H9 (cell line): ENCODE results near the gene HMGB1. TPM values are rescaled to one million over a fixed set of nuclear protein-coding genes. Genes with fewer than 3 reads are reported as not detected.

Source experiments
- DNase-seq: peaks from one replicate; pipeline ENCODE4 v3.0.0-alpha.2; 2017
- H2AFZ ChIP-seq: one replicate; pipeline ENCODE4 v1.6.1; 2013; ENCODE audit warnings: mild to moderate bottlenecking, low read length, control low read depth, moderate library complexity
- H2AK5ac ChIP-seq: 2 replicates; pipeline ENCODE4 v1.6.1; 2013; ENCODE audit warnings: low read length, control low read depth, mixed read lengths; ENCODE audit not compliant: insufficient read length
- H2BK120ac ChIP-seq: one replicate; pipeline ENCODE4 v1.6.1; 2013; ENCODE audit warnings: low read depth, mild to moderate bottlenecking, low read length, control low read depth, inconsistent platforms; ENCODE audit not compliant: poor library complexity, severe bottlenecking
- H2BK12ac ChIP-seq: 2 replicates; pipeline ENCODE4 v1.6.1; 2013; ENCODE audit warnings: low read length, control low read depth, mixed read lengths, low read depth; ENCODE audit not compliant: insufficient read length
- H2BK15ac ChIP-seq: 2 replicates; pipeline ENCODE4 v1.6.1; 2013; ENCODE audit warnings: low read depth, low read length, control low read depth
- H2BK20ac ChIP-seq: one replicate; pipeline ENCODE4 v1.6.1; 2013; ENCODE audit warnings: low read depth, mild to moderate bottlenecking, low read length, control low read depth, inconsistent platforms; ENCODE audit not compliant: poor library complexity, severe bottlenecking
- H2BK5ac ChIP-seq: 2 replicates; pipeline ENCODE4 v1.6.1; 2013; ENCODE audit warnings: low read length, control low read depth, mixed read lengths; ENCODE audit not compliant: insufficient read length
- H3K14ac ChIP-seq: 2 replicates; pipeline ENCODE4 v1.6.1; 2013; ENCODE audit warnings: low read length, control low read depth; ENCODE audit not compliant: insufficient read depth
- H3K18ac ChIP-seq: 2 replicates; pipeline ENCODE4 v1.6.1; 2013; ENCODE audit warnings: low read depth, mild to moderate bottlenecking, mixed read lengths, low read length, control low read depth; ENCODE audit not compliant: insufficient read length
- H3K23ac ChIP-seq: 2 replicates; pipeline ENCODE4 v1.6.1; 2013; ENCODE audit warnings: low read length, control low read depth, mixed read lengths, low read depth; ENCODE audit not compliant: insufficient read length
- H3K23me2 ChIP-seq: 2 replicates; pipeline ENCODE4 v1.6.1; 2013; ENCODE audit warnings: low read depth, mild to moderate bottlenecking, mixed read lengths, low read length, control low read depth; ENCODE audit not compliant: insufficient read length, poor library complexity, severe bottlenecking
- H3K27ac ChIP-seq: 2 replicates; pipeline ENCODE4 v1.5.1; 2013; ENCODE audit warnings: low read length, control low read depth, mixed read lengths, low read depth; ENCODE audit not compliant: insufficient read length
- H3K27me3 ChIP-seq: 2 replicates; pipeline ENCODE4 v1.6.1; 2013; ENCODE audit warnings: low read length, control low read depth, inconsistent platforms; ENCODE audit not compliant: insufficient read depth
- H3K4ac ChIP-seq: 2 replicates; pipeline ENCODE4 v1.6.1; 2013; ENCODE audit warnings: low read depth, mild to moderate bottlenecking, control low read depth, inconsistent platforms, low read length, moderate library complexity
- H3K4me1 ChIP-seq: 2 replicates; pipeline ENCODE4 v1.6.1; 2013; ENCODE audit warnings: low read length, control low read depth, inconsistent platforms; ENCODE audit not compliant: insufficient read depth
- H3K4me2 ChIP-seq: 2 replicates; pipeline ENCODE4 v1.6.1; 2013; ENCODE audit warnings: low read length, control low read depth, mixed read lengths; ENCODE audit not compliant: insufficient read length, insufficient read depth
- H3K56ac ChIP-seq: 2 replicates; pipeline ENCODE4 v1.6.1; 2013; ENCODE audit warnings: low read depth, mild to moderate bottlenecking, mixed read lengths, low read length, control low read depth; ENCODE audit not compliant: insufficient read length
- H3K79me1 ChIP-seq: 2 replicates; pipeline ENCODE4 v1.6.1; 2013; ENCODE audit warnings: low read depth, mild to moderate bottlenecking, moderate library complexity, low read length, control low read depth, inconsistent platforms; ENCODE audit not compliant: insufficient read depth, poor library complexity, severe bottlenecking
- H3K79me2 ChIP-seq: 2 replicates; pipeline ENCODE4 v1.6.1; 2013; ENCODE audit warnings: low read length, control low read depth, inconsistent platforms; ENCODE audit not compliant: insufficient read depth
- H3K9ac ChIP-seq: 2 replicates; pipeline ENCODE4 v1.6.1; 2013; ENCODE audit warnings: low read length, control low read depth, mixed read lengths; ENCODE audit not compliant: insufficient read length; ENCODE audit errors: extremely low read depth
- H3K9me3 ChIP-seq: one replicate; pipeline ENCODE4 v1.6.1; 2013; ENCODE audit warnings: low read depth, low read length, inconsistent platforms; ENCODE audit not compliant: control insufficient read depth
- H3T11ph ChIP-seq: one replicate; pipeline ENCODE4 v1.6.1; 2013; ENCODE audit warnings: mild to moderate bottlenecking, low read length, control low read depth, inconsistent platforms
- H4K20me1 ChIP-seq: one replicate; pipeline ENCODE4 v1.6.1; 2013; ENCODE audit not compliant: control insufficient read depth, insufficient read length, insufficient read depth
- H4K5ac ChIP-seq: 2 replicates; pipeline ENCODE4 v1.6.1; 2013; ENCODE audit warnings: low read depth, mild to moderate bottlenecking, mixed read lengths, low read length, control low read depth; ENCODE audit not compliant: insufficient read length
- H4K8ac ChIP-seq: replicated peaks from 2 replicates; pipeline ENCODE4 v1.6.1; 2013; ENCODE audit warnings: low read length, control low read depth, mixed read lengths, low read depth; ENCODE audit not compliant: insufficient read length
- H4K91ac ChIP-seq: 2 replicates; pipeline ENCODE4 v1.6.1; 2013; ENCODE audit warnings: low read depth, mild to moderate bottlenecking, moderate library complexity, mixed read lengths, low read length, control low read depth; ENCODE audit not compliant: insufficient read length
- H3K27ac Mint-ChIP-seq, 3 experiments: 2 replicates in 2 of 3; 3 replicates in 1 of 3; pipeline ENCODE4 v1.8.0; 2020 to 2021; ENCODE audit warnings: mixed read lengths in 3 of 3, mild to moderate bottlenecking in 1 of 3, moderate library complexity in 1 of 3
- H3K27me3 Mint-ChIP-seq: 2 replicates; pipeline ENCODE4 v1.8.0; 2021; ENCODE audit warnings: low read depth, mild to moderate bottlenecking, moderate library complexity, mixed read lengths
- H3K36me3 Mint-ChIP-seq, 3 experiments: 2 replicates in 2 of 3; 3 replicates in 1 of 3; pipeline ENCODE4 v1.8.0; 2020 to 2021; ENCODE audit warnings: low read depth in 3 of 3, mixed read lengths in 3 of 3; ENCODE audit not compliant: insufficient read depth in 1 of 3
- H3K4me1 Mint-ChIP-seq, 2 experiments: 2 replicates each; pipeline ENCODE4 v1.8.0; 2020; ENCODE audit warnings: mixed read lengths in 2 of 2
- H3K4me3 Mint-ChIP-seq, 2 experiments: 2 replicates in 1 of 2; 3 replicates in 1 of 2; pipeline ENCODE4 v1.8.0; 2020 to 2021; ENCODE audit warnings: mild to moderate bottlenecking in 2 of 2, mixed read lengths in 2 of 2, moderate library complexity in 1 of 2
- H3K9me3 Mint-ChIP-seq, 2 experiments: 2 replicates in 1 of 2; 3 replicates in 1 of 2; pipeline ENCODE4 v1.8.0; 2020; ENCODE audit warnings: mild to moderate bottlenecking in 2 of 2, mixed read lengths in 2 of 2, moderate library complexity in 1 of 2
- CTCF ChIP-seq: fragments of 200-600 bp; sonication (generic); conservative IDR thresholded peaks from 3 replicates; pipeline ENCODE4 v1.8.0; 2021; ENCODE audit warnings: antibody characterized with exemption, mild to moderate bottlenecking
- WGBS: extraction: QIAGEN DNeasy Blood & Tissue Kit; methylation state at CpG from one replicate; pipeline ENCODE4 v1.1.7; 2013; ENCODE audit warnings: missing lambda C conversion rate, low lambda C conversion rate, mixed read lengths; ENCODE audit not compliant: insufficient read length; ENCODE audit errors: extremely low coverage; 5-methylcytosine and 5-hydroxymethylcytosine counted together
- total RNA-seq: library from RNA; stranded (reverse); gene quantifications from 2 replicates; pipeline ENCODE4 v1.2.1, GENCODE V29; 2021

Gene HMGB1
- total RNA-seq, 1 experiment from 2014 or later, result 688 TPM

DNA sequence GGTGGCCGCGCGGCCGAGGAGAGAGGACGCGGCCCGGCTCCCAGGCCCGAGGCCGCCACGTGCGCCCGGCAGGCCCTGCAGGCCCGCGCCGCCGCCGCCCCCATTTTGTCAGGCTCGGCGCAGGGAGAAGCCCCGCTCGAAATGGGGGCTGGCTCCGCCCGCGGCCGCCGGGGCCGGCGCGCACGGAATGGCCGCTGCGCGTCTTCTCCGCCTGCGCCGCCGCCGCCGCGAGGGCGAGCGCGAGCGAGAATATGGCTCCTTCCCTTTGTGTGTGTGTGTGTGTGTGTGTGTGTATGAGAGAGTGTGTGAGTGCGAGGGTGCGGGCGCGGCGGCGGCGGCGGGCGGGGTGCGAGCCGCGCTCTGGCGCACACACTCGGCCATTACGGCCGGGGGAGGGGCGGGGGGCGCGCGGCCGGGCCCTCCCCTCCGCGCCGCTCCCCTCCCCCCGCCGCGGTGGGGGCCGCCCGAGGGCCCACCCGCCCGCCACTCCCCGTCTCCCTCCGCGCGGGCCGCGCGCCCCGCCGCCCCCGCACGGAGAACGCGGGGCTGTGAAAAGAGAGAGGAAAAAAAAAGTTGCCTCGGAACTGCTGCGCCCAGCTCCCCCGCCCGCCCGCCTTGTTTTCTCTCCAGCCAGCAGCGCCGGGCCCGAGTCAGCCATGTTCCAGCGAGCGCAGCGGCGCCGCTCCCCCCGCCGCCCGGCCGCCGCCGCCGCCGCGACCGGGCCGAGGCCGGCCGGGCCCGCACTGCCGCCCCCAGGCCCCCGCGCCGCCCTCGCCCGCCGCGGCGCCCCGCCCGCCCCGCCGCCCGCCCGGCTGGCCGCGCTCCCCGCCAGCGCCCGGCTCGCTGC lies 1.0 kb downstream of the HMGB1 start:
- Mint-ChIP-seq H3K4me1 (peaks cover 10 to 22% of the 10 kb centered on the region in 2 experiments), H3K27me3 (peaks cover 3% of the 10 kb centered on the region; the same call in 1 of the 2 replicates), H3K4me3 (peak overlapping the region; percentile 88 to 94), H3K9me3 (peaks cover 3% of the 10 kb centered on the region in 2 experiments; a peak in 3 of 5 replicates), H3K27ac (peak overlapping the region; percentile 96 to 99 (median 96); a peak in 5 of 7 replicates), H3K36me3 (peaks cover 24 to 35% (median 30%) of the 10 kb centered on the region in 3 experiments)
- peaks cover 4% of the 10 kb centered on the region for H3K23me2 ChIP-seq
- no peak overlapping the region for H3K23ac ChIP-seq
- H3K4ac ChIP-seq, result no peak overlapping the region
- peak overlapping the region; percentile 64 for H3K18ac ChIP-seq
- H2BK15ac ChIP-seq, result no peak overlapping the region
- H2BK120ac ChIP-seq, result no peak overlapping the region
- peaks cover 3% of the 10 kb centered on the region; the same call in 1 of the 2 replicates for H3K4me1 ChIP-seq
- H3K27me3 ChIP-seq, result no peaks in the 10 kb centered on the region
- no peak overlapping the region for H3K27ac ChIP-seq
- H4K91ac ChIP-seq, result no peak overlapping the region
- H2BK5ac ChIP-seq, result no peak overlapping the region
- H3T11ph ChIP-seq, result no peak overlapping the region
- H3K14ac ChIP-seq, result peak overlapping the region; percentile 77
- TF ChIP-seq CTCF, result no peak
- no peak overlapping the region for H2AFZ ChIP-seq
- WGBS, result no CpG with 5 or more reads among the region's 136 CpGs
- peak; percentile 63 for DNase-seq
- H3K79me1 ChIP-seq, result no peaks in the 10 kb centered on the region
- no peak overlapping the region for H2AK5ac ChIP-seq
- H2BK20ac ChIP-seq, result no peak overlapping the region
- no peak overlapping the region for H2BK12ac ChIP-seq
- H4K8ac ChIP-seq, result no peak overlapping the region
- peak overlapping the region; percentile 81 for H3K9ac ChIP-seq
- H4K5ac ChIP-seq, result no peak overlapping the region
- H3K56ac ChIP-seq, result no peak overlapping the region
- H4K20me1 ChIP-seq, result no peaks in the 10 kb centered on the region
- H3K79me2 ChIP-seq, result peaks cover 7% of the 10 kb centered on the region; the same call in 1 of the 2 replicates
- H3K9me3 ChIP-seq, result no peaks in the 10 kb centered on the region
- peak overlapping the region; percentile 55 for H3K4me2 ChIP-seq
